ENCODE results near the gene RNF182. TPM values are rescaled to one million over a fixed set of nuclear protein-coding genes. Genes with fewer than 3 reads are reported as not detected.
"Not testable (repeated sequence)": the region's sequence is repeated elsewhere in the genome, so short reads cannot be mapped to it uniquely, and the experiment has no call there.

RNF182 gene
- 1.1 TPM for total RNA-seq

- no peak for DNase-seq
Measured at GRCh38 chr6:13924949-13925881, at the start of gene RNF182. Gene RNF182, plus strand, starts transcription at chr6:13924952. Its CDS starts 52,168 bp downstream, at chr6:13977120.

- DNase-seq = no peak
Measured at GRCh38 chr6:13877051-13877450, 47.7 kb upstream of the RNF182 start.

GRCh38 chr6:13880061-13880663, 44.6 kb upstream of the RNF182 start:
- not testable (repeated sequence) for DNase-seq

GRCh38 chr6:13881621-13882165, 43.1 kb upstream of the RNF182 start:
- no peak for DNase-seq

- no peak for DNase-seq
Measured at GRCh38 chr6:13883966-13884365, 40.8 kb upstream of the RNF182 start.

- DNase-seq = no peak
Measured at GRCh38 chr6:13884397-13884796, 40.4 kb upstream of the RNF182 start.

- DNase-seq = no peak
Measured at GRCh38 chr6:13885601-13886000, 39.2 kb upstream of the RNF182 start.

- no peak for DNase-seq
Measured at GRCh38 chr6:13886949-13887348, 37.8 kb upstream of the RNF182 start.

GRCh38 chr6:13892017-13892645, 32.6 kb upstream of the RNF182 start:
- no peak for DNase-seq

- DNase-seq = no peak
Measured at GRCh38 chr6:13902922-13903321, 21.8 kb upstream of the RNF182 start.

- no peak for DNase-seq
Measured at GRCh38 chr6:13903364-13903763, 21.4 kb upstream of the RNF182 start.

GRCh38 chr6:13907001-13907350, 17.8 kb upstream of the RNF182 start:
- no peak for DNase-seq

- no peak for DNase-seq
Measured at GRCh38 chr6:13907614-13908215, 17.0 kb upstream of the RNF182 start.

- DNase-seq = peak; percentile 36
Measured at GRCh38 chr6:13908955-13909381, 15.8 kb upstream of the RNF182 start.

- no peak for DNase-seq
Measured at GRCh38 chr6:13910443-13910842, 14.3 kb upstream of the RNF182 start.

GRCh38 chr6:13911337-13911736, 13.4 kb upstream of the RNF182 start:
- no peak for DNase-seq

GRCh38 chr6:13913226-13914001, 11.3 kb upstream of the RNF182 start:
- no peak for DNase-seq

GRCh38 chr6:13914351-13914750, 10.4 kb upstream of the RNF182 start:
- DNase-seq = no peak

- no peak for DNase-seq
Measured at GRCh38 chr6:13915561-13916229, 9.1 kb upstream of the RNF182 start.

- DNase-seq = no peak
Measured at GRCh38 chr6:13916230-13916944, 8.4 kb upstream of the RNF182 start.
